ENCODE measurements around the gene OR13J1.
"Not testable (repeated sequence)": the region's sequence is repeated elsewhere in the genome, so short reads cannot be mapped to it uniquely, and the experiment has no call there.

Gene OR13J1, protein sequence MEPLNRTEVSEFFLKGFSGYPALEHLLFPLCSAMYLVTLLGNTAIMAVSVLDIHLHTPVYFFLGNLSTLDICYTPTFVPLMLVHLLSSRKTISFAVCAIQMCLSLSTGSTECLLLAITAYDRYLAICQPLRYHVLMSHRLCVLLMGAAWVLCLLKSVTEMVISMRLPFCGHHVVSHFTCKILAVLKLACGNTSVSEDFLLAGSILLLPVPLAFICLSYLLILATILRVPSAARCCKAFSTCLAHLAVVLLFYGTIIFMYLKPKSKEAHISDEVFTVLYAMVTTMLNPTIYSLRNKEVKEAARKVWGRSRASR

DNA sequence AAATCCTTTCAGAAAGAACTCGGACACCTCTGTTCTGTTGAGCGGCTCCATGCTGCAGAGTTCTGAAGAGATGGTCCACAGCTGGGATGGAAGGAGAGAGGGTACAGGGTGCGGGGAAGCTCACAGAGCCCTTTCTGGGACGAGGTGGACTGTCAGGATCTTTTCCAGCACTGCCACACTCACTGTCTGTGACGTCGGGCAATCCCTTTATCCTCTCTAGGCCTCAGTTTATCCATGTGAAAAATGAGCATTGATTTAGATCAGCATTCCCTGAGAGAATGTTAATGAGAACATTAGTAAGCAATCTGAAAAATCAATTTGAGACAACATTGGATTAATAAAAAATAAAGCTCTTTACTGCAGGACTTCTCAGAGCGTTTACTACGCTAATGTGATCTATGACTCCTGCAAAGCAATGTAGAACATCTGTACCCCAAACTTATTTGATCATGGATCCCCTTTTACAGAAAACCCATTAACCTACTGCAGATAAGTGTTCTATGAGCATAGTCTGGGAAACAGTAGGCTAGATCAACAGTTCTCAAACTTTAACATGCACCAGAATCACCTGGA is at the start of gene OR13J1:
Gene OR13J1 (minus strand): TSS at position 51 of the 573 bp plus-strand sequence. CDS start 0 bp downstream, at position 51.
- DNase-seq, result no peak

DNA sequence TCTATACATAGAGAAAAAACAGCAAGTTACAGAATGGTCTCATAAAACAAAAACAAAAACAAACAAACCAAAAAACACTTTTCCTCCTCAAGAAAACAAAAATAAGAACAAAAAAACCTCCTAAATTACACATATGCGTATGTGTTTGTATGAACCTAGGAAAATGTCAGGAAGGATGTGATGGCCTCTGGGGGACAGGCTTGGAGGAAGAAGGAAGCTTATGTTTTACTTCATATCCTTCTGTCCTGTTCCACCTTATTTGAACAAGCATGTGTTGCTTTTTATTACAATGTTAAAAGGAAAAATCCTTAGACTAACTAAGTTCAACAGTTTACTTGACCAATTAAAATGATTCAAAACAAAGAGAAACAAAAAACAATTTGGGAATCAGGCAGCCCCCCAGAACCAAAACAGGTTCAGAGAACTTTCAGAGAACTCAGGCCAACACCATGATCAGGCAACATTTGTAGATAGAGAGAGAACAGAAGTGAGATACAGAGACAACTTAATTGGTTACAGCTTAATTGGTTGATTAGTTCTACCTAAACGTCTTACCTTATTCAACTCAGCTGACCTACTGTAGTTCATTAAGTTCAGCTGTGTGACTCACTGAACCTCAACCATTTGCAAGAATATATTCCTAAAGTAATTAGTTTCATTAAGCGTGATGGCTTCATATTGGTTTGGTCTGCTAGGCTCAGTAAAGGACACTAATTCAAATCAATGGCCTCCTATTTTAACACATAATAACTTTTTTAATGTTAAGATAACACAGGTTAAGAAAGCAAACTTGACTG is 49.2 kb upstream of the OR13J1 start:
- no peak for DNase-seq

DNA sequence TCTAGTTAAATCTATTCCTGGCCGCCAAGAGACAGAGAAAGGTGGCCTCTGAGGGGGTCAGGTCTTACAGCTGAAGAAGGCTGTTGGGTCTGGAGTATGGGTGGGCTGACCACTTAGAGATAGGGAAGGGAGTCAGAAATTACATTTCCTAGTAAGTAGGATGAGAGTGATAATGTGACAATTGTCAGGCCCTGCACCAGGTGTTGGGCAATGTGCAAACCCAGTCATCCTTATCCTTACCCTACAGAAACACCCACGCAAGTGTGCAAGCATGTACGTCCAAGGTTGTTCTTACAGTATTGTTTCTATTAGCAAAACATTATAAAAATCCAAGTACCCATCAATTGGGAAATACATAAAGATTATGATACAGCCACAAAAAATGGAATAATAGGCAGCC is 48.6 kb upstream of the OR13J1 start:
- no peak for DNase-seq

DNA sequence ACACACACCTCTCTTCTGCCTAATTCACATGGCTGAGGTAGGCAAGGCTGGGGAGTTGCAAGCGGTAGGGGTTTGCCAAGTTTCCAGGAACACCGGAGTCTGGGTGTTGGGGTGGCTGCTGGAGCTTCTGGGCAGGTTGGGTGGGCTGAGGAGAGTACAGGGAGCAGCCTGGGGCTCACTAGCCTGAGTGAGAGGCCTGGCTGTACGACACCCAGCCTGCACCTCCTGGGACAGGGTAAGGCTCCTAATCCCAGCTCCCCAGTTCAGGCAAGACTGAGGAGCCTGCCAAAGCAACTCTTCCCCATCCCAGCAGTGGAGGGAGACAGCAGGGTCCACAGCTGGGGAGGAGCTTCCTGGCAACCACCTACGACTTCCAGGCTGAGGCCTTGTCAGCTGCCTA is 47.1 kb upstream of the OR13J1 start:
- DNase-seq, result no peak

DNA sequence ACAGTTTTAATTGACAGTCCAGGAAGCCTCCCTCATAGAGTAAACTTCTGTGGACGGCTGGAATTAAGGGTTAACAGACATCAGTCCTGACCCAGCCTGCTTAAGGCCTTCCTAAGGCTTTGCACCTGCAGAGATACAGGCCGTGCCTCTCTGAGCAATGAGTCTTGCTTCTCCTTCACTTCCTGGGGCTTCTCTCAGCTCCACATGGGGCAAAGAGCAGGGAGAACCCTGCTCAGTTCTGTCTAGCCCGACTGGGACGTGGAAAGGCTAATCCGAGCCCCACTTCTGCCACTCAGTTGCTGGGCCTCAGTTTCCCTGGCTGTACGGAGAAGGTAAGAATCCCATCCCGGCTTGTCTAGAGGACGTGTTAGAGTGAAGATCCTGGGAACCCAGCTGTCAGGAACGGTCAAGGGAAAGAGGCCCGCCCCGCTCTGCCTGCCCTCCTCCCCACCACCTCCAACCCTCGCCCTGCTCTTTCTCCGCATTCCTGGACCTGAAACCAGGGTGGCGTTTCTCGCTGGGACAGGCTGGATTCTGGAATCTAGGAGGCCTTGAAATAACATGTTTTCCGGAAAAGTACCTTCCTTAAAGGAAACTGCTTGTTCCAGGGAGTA is 45.6 kb upstream of the OR13J1 start:
- no peak for DNase-seq

DNA sequence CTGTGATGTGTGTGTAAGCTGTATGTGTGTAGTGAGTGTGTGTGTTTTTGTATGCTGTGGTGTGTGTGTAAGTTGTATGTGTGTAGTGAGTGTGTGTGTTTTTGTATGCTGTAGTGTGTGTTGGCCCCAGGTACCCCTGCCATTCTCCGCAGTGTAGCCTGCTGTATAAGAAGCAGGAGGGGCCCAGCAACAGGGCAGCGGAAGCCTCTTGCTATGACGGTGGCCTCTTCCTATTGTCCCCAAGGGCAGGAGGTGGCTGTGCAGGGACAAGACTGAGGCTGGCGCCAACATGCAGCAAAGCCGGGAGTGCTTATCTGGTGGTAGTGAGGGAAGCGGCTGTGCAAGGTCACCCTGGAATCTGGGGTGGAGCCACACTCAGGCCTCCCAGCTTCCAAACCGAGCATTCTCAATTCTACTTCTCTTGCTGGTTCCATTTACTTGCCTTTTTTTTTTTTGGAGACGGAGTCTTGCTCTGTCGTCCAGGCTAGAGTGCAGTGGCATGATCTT is 44.2 kb upstream of the OR13J1 start:
- no peak for DNase-seq

DNA sequence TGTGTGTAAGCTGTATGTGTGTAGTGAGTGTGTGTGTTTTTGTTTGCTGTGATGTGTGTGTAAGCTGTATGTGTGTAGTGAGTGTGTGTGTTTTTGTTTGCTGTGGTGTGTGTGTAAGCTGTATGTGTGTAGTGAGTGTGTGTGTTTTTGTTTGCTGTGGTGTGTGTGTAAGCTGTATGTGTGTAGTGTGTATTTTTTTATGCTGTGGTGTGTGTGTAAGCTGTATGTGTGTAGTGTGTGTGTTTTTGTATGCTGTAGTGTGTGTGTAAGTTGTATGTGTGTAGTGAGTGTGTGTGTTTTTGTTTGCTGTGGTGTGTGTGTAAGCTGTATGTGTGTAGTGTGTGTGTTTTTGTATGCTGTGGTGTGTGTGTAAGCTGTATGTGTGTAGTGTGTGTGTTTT is 43.2 kb upstream of the OR13J1 start:
- DNase-seq, result not testable (repeated sequence)

DNA sequence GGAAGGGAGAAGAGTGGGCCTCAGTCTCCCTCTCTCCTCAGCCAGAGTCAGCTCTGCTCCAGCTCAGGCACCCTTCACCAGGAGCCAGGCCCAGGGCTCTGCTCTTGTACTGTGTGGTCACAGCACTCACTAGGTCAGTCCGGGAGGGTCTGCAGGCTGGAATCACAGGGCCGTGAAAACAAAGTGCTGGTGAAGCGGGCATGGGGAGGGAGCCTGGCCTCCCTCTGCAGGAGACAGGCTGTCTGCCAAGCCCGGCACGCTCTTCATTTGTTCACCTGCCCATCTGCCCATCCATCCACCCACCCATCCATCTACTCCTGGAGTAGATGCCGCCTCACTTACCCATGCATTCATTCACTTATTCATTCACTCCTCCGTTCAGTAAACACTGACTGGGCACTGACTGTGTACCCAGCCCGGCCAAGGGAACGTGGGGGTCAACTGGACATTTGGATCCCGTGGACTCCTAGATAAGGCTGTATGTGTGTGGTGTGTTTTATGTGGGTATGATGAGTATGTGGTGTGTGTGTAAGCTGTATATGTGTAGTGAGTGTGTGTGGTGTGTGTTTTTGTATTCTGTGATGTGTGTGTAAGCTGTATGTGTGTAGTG is 42.7 kb upstream of the OR13J1 start:
- no peak for DNase-seq

DNA sequence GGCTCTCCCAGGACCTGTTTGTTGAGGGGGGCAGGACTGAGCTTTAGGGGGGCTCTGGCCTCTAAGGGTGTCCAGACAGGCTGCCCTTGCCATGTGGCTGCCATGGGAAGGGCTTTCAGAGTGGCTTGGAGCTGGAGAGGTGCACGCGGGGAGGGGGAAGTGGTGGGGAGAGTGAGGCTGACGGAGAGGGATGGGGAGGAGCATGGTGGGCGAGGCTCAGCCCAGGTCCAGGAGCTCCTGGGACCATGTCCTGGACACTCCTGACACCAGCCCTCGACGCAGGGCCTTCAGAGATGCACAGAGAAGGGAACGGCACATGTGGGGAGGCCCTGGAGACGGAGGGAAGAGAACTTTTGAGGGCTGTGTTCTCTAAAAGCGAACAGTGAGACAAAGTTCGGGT is 41.5 kb upstream of the OR13J1 start:
- DNase-seq, result no peak

DNA sequence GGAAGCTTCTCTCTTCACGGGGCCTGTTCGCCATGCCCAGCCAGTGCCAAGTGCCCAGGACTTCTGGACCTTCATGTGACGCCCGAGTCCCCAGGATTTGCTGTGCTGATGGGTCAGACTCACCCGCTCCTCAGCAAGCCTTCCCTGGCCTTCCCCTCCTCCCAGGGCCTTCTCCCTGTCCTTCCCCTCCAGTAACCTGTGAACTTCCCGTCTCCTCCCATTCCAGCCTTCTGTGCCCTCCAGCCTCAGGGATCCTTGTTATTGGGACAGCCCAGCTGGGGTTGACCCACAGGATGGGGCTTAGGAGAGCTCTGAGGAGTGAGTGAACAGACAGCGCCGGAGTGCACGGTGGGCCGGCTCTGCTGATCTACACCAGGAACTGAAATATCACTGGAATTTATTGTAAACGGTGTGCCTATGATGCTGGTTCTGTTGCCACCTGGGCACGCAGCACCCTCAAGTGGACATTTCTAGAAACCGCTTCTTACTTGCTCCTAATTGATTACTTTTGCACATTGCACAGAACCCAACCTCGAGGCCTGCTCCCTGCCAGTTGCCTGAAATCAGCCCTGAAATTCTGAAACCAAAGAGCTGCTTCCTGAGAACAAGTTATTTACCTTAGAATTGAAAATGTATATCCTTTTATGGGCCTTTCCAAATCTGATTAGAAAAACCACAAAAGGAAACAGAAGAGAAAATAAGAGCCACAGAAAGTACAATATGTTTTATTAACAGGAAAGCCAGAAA is 40.6 kb upstream of the OR13J1 start:
- DNase-seq, result peak; percentile 40 to 41

DNA sequence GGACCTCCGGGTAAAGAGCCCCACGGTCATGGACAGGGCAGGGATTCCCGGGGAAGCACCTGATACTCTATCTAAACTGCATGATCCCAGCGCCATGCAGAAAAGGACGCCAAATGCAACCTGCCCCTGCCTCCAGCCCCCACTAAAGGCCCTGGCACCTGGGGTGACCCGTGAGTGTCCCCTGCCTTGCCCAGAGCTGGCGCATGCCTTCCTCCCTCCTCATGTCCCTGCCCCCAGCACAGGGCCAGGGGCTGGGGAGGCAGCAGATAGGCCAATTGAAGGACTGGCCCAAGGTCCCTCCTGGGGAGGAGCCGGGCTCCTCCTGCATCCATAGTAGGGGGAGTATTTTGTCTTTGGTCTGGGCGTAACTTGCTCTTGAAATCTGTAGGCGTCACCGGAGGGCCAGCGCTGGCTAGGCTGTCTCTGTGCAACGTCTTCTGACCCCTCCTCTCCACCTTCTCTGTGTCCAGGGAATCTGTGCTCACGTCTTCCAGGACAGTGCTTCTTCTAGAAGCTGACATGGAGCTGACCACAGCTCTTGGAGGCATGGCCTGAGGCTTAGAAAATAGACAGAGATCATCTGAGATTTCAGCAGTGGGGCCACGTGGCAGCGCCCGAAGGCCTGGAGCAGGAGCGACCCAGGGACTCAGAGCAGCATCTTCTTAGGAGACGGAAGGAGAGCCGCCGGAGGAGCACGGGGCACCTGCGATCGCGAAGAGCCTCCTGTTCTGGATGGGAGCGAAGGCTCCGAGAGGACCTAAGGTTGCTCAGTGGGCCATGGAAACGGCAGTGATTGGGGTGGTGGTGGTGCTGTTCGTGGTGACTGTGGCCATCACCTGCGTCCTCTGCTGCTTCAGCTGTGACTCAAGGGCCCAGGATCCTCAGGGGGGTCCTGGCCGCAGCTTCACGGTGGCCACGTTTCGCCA is 39.7 kb upstream of the OR13J1 start:
- no peak for DNase-seq

DNA sequence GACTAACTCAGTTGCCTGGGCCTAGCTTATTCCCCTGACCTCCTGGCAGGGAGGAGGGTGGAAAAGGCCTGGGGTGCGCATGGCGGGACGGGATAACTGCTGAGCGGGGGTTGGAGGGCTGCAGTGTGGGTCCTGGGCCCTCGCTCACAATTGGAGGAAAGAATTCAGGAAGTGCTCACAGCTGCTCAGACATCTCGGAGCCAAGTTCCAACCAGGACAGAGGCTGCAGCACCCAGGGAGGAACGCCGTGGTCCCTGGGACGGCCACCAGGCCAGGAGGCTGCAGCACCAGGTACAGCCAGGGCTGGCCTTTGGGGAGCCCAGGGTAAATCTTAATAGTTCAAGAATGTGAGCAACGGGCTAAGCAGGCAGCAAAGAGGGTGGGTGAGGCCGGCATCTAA is 39.1 kb upstream of the OR13J1 start, which contains the start of gene SPAAR:
Gene SPAAR (plus strand): TSS at position 217 of the 400 bp plus-strand sequence. CDS start 974 bp downstream, outside the sequence.
- DNase-seq, result no peak

DNA sequence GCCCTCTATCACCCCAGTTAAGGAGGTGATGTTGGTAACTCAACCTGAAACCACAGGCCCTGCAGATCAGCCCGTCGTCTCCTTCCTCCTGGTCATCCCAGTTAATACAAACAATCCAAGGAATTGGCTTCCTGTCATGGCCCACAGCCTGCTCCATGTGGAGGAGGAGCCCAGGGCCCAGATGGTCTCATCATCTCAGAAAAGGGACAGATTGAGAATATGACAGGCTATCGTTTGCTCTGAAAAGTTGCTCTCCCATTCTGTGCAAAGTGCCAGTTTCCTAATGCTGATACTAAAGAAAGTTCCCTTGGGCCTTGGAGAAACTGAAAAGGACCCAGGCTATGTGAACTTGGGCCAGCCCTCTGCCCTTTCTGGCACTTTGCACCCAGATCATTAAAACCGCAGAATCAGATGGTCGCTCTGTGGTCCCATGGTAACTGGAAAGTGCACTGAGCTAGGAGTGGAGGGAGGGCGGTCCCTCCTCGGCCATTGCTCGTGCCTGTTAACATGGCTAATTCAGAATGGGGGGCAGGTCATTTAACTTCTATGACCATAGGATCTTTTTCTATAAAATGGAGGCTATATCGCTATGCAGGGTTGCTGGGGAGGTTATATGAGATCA is 38.4 kb upstream of the OR13J1 start:
- DNase-seq, result no peak

DNA sequence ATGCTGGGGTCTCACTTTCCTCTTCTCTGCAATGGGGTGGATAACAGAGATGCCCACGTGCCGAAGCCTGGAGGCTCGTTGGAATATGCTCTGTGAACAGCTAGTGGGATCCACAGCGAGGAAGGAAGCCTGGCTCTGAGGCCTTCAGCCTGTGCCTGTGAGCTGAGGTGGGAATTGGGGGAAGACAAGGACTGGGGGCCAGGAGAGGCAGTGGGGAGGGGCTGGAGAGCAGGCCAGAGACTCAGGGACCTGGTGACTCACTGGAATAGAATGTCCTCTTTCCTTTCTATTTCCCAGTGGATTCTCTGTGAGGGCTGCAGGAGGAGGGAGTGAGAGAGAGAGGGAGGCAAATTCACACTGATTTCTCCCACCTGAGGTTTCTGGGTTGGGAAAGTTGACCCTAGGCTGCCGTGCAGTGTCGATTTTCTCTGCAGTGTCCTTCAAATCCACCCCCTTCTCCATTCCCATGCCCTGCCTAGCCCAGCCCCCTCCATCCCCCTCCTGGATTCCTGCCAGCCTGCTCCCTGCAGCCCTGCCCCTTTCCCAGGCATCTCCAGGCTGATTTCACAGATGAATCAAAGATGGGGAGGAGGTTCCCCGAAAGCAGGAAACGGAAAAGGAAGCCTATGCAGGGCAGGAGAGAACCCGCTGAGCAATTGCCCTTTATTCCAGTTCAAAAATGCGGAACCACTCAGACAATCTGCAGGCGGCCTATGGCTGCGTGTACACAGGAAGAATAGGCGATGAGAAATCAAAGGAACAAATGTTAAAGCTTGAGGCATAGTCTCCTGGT is 37.7 kb upstream of the OR13J1 start:
- no peak for DNase-seq

DNA sequence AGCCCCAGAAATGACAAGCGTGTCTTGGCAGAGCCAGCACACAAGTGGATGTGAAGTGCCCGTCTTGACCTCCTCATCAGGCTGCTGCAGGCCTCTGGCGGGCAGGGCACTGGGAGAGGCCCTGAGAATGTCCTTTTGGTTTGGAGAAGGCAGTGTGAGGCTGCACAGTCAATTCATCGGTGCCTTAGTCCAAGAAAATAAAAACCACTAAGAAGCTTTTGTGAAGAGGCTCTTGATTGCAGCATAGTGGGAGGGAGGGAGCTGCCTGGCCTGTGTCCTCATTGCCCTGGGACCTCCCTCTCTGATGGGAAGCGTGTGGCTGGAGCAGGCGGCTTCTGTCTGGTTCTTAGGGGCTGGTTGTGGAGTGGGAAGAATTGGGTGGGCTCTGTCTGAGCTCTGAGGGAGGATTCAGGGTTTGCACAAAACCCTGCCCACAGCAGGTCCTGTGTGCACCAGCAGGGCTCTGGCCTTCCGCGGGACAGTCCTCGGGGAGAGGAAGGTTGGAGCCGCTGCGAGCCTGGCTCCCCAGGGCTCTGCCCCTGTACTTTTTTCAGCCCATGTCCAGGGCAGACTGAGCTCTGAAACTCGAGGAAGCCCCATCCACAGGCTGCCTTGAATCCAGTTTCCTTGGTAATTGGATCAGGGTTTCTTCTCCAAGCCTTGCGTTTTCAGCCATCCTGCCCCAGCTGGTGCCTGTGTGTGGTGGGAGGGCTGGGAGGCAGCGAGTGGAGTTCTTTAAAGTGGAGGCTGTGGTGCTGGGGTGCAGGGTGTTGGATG is 36.9 kb upstream of the OR13J1 start:
- no peak for DNase-seq

DNA sequence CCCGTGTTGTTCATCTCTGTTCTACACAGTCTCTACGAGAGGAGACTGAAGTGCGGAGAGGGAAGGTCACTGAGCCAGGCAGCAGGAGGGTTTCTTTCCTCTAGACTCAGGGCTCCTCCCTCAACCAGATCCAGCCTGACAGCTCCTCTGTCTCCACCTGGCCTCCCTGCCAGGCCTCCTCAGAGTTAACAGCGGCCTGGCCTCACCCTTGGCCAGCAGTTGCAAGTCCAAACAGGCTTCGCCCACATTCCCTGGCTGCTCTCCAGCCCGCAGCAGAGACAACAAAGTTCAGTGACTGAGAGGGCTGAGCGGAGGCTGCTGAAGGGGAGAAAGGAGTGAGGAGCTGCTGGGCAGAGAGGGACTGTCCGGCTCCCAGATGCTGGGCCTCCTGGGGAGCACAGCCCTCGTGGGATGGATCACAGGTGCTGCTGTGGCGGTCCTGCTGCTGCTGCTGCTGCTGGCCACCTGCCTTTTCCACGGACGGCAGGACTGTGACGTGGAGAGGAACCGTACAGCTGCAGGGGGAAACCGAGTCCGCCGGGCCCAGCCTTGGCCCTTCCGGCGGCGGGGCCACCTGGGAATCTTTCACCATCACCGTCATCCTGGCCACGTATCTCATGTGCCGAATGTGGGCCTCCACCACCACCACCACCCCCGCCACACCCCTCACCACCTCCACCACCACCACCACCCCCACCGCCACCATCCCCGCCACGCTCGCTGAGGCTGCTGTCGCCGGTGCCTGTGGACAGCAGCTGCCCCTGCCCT is 35.9 kb upstream of the OR13J1 start, which contains the start of gene HRCT1:
Gene HRCT1 (plus strand): TSS at position 291 of the 768 bp plus-strand sequence. CDS start 86 bp downstream, at position 377.
- no peak for DNase-seq

DNA sequence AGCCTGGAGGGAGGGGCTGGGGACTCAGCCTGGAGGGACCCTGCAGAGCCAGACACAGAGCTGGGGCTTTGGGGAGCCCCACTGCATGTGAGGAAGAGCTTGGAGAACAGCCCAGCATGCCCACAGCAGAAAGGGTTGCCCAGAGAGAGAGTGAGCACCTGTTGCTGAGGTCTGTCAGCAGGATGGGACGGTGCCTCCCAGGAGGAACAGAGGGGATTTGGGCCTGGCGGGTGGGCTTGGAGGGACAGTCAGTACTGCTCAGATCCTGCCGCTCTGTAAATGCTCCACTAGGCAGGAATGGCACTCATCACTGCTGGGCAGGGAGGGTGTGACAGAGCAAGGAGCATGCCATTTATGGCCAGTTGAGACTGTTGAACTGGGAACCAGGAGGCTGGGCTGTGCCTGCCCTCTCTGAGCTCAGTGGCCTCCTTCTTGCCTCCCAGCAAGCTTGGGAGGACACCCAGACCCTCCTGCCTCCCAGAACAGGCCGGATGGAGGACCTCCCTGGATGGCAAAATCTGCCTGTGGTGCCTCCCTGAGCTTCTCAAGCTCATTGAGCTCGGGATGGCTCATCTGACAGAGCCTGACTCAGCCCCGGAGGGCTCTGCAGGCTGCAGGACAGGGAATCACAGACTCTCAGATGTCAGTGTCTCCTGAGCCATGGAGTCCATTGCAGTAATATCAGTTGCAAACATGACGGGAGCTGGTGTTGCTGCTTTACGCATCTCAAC is 35.0 kb upstream of the OR13J1 start:
- no peak for DNase-seq
